H1 (cell line): Measurements from ENCODE around the gene ZSCAN22. TPM values are rescaled to one million over a fixed set of nuclear protein-coding genes. Genes with fewer than 3 reads are reported as not detected.

Experiments used
- CBX5 ChIP-seq: fragments of 300-800, 300-1000 bp; sonication (generic); IDR thresholded peaks from 2 replicates; pipeline ENCODE4 v1.7.1; 2016; ENCODE audit warnings: antibody characterized with exemption, low read length, low read depth
- CHD2 ChIP-seq: IDR thresholded peaks from 2 replicates; pipeline ENCODE4 v1.6.1; 2012; ENCODE audit warnings: low read length, improper control_type of control experiment
- CHD7 ChIP-seq: fragments of 300-600 bp; sonication (generic); IDR thresholded peaks from 2 replicates; pipeline ENCODE4 v1.7.1; 2012; ENCODE audit warnings: low read length, moderate library complexity, mild to moderate bottlenecking, inconsistent platforms; ENCODE audit not compliant: insufficient replicate concordance
- CREB1 ChIP-seq: IDR thresholded peaks from 2 replicates; pipeline ENCODE4 v1.6.1; 2012; ENCODE audit warnings: inconsistent platforms
- CTBP2 ChIP-seq: IDR thresholded peaks from 2 replicates; pipeline ENCODE4 v1.7.0; 2011; ENCODE audit warnings: borderline replicate concordance, mild to moderate bottlenecking, moderate library complexity, mixed read lengths, low read length; ENCODE audit not compliant: insufficient read depth, insufficient read length
- EGR1 ChIP-seq: IDR thresholded peaks from 2 replicates; pipeline ENCODE4 v1.6.1; 2011; ENCODE audit warnings: low read depth, low read length, borderline replicate concordance
- JUN ChIP-seq: IDR thresholded peaks from 2 replicates; pipeline ENCODE4 v1.6.1; 2011; ENCODE audit warnings: low read depth, mild to moderate bottlenecking, improper control_type of control experiment, low read length
- KDM4A ChIP-seq: IDR thresholded peaks from one replicate; pipeline ENCODE4 v1.7.1; 2012; ENCODE audit warnings: low read depth, mild to moderate bottlenecking, moderate library complexity, low read length, inconsistent platforms; ENCODE audit not compliant: severe bottlenecking
- POLR2A ChIP-seq, 2 experiments: IDR thresholded peaks; 1 replicate in 1 of 2; 2 replicates in 1 of 2; pipeline ENCODE4 v1.6.1; 2011; ENCODE audit warnings: low read depth in 2 of 2, low read length in 2 of 2, mild to moderate bottlenecking in 2 of 2; ENCODE audit errors: control extremely low read depth in 1 of 2
- RBBP5 ChIP-seq: IDR thresholded peaks from 2 replicates; pipeline ENCODE4 v1.7.1; 2012; ENCODE audit warnings: low read depth, mild to moderate bottlenecking, inconsistent platforms, low read length, moderate library complexity, borderline replicate concordance
- TCF12 ChIP-seq: IDR thresholded peaks from 2 replicates; pipeline ENCODE4 v1.6.1; 2011; ENCODE audit warnings: low read depth, mild to moderate bottlenecking, low read length
- TEAD4 ChIP-seq: IDR thresholded peaks from 2 replicates; pipeline ENCODE4 v1.6.1; 2012; ENCODE audit warnings: low read depth, low read length, inconsistent platforms, mixed read lengths
- polyA plus RNA-seq, 7 experiments: library from polyadenylated mRNA; depleted of rRNA in 3 of 7; stranded (reverse) in 5 of 7; unstranded in 2 of 7; fragments of >200 nt in 5 of 7; fragments of 200-250 nt in 2 of 7; gene quantifications; 1 replicate in 5 of 7; 2 replicates in 1 of 7; 4 replicates in 1 of 7; pipeline versions ENCODE4 v1.2.1 to v1.2.3, GENCODE V29; 2011 to 2013; ENCODE audit warnings: missing spikeins in 2 of 7, mixed read lengths in 2 of 7
- total RNA-seq: library from RNA; stranded (reverse); fragmentation: NEBNext Ultra II Directional; extraction: Animal tissue kit (Norgen Biotek cat#: 25700); gene quantifications from 2 replicates; pipeline ENCODE4 v1.2.1, GENCODE V29; 2021

The ZSCAN22 gene
- total and polyA plus RNA-seq, 2 of the 8 experiments (the other 6 are each of a cell fraction or from before 2014, with no cell fraction given), result 3.2 to 3.3 TPM

DNA sequence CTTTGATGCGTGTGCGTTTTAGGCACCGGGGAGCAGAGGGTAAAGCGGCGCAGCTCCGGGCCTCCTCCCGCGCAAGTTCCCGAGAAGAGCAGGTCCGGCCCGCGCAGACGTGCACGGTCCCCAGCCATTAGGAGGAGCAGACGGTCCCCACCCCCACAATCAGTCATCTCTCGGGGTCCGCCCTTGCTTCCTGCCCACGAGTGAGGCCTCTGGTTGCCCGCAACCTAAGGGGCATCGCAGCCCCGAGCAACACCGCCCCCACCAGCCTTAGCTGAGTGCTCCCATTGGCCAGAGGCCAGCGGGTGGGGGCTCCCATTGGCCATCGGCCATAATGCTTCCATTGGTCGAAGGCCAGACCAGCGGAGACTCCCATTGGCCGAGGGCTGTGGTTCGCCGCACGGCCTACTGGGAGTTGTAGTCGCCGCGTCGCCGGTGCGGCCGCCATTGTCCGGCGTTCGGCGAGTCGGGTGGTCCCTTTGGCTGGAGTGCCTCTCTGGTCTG, 48.2 kb upstream of the ZSCAN22 start, which contains the start of gene ZNF8 (continued):
- TF ChIP-seq CHD2, result peak; percentile 88
- no peak for TF ChIP-seq JUN
- TF ChIP-seq CTBP2, result no peak
- TF ChIP-seq RBBP5, result 0 out of 2 replicates have a peak, but pooled peaks have one; percentile 82
- TF ChIP-seq CREB1, result 0 out of 2 replicates have a peak, but pooled peaks have one; percentile 40
- no peak for TF ChIP-seq TCF12
- TF ChIP-seq CBX5, result no peak
- no peak for TF ChIP-seq TEAD4
- peak; percentile 48; the same call in 1 of the 2 replicates for TF ChIP-seq EGR1
- no peak for TF ChIP-seq KDM4A
- TF ChIP-seq CHD7, result no peak
- TF ChIP-seq POLR2A (IDR thresholded peaks at IDR 0.05; ENCODE audit: control extremely low read depth in 1 of 2, low read depth in 2 of 2, low read length in 2 of 2), result peak; percentile 81 to 92
